Nephron (organoid): Measurements from ENCODE around the gene NEMP2.

Source experiments
- H3K27ac Mint-ChIP-seq, 3 experiments: 2 replicates each; pipeline ENCODE4 v1.8.0; 2020; ENCODE audit warnings: mixed read lengths in 3 of 3, mild to moderate bottlenecking in 2 of 3, moderate library complexity in 1 of 3
- H3K27me3 Mint-ChIP-seq: 2 replicates; pipeline ENCODE4 v1.8.0; 2021; ENCODE audit warnings: low read depth, mild to moderate bottlenecking, moderate library complexity, mixed read lengths
- H3K36me3 Mint-ChIP-seq: 2 replicates; pipeline ENCODE4 v1.8.0; 2020; ENCODE audit warnings: low read depth, mixed read lengths
- H3K4me1 Mint-ChIP-seq: 2 replicates; pipeline ENCODE4 v1.8.0; 2020; ENCODE audit warnings: mixed read lengths
- H3K4me3 Mint-ChIP-seq, 3 experiments: 2 replicates each; pipeline ENCODE4 v1.8.0; 2020; ENCODE audit warnings: mild to moderate bottlenecking in 3 of 3, mixed read lengths in 3 of 3, moderate library complexity in 2 of 3
- H3K9me3 Mint-ChIP-seq: 2 replicates; pipeline ENCODE4 v1.8.0; 2020; ENCODE audit warnings: mixed read lengths
- CTCF ChIP-seq, 3 experiments: fragments of 200-600 bp; sonication (generic); IDR thresholded peaks; one replicate each; pipeline ENCODE4 v1.5.0; 2021; ENCODE audit warnings: antibody characterized with exemption in 3 of 3; ENCODE audit not compliant: unreplicated experiment in 3 of 3

The NEMP2 gene

DNA sequence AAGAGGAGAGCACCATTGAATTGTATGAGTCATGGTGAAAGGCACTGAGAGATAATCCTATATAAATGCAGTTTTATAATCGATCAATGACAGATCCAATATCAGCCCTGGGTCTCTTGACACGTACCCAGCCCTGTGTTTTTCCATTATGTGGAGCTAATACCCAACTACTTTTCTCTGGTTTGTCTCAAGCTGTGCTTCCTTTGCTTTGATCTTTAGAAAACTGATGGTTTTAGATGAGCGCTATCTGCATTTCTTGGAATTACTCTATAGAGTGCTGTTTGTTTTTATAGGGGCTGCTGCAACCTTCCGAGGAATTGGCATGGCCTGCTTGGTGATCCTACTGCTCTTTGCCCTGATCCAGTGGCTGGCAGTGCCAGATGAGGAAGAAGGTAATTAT, 45.0 kb downstream of the NEMP2 start:
- Mint-ChIP-seq H3K27ac (no peak overlapping the region), H3K4me3 (no peak overlapping the region), H3K27me3 (no peaks in the 10 kb centered on the region), H3K36me3 (peaks cover 47% of the 10 kb centered on the region), H3K9me3 (peaks cover 22% of the 10 kb centered on the region), H3K4me1 (no peaks in the 10 kb centered on the region)
- no peak for TF ChIP-seq CTCF (IDR thresholded peaks at IDR 0.05; ENCODE audit: unreplicated experiment in 3 of 3)

DNA sequence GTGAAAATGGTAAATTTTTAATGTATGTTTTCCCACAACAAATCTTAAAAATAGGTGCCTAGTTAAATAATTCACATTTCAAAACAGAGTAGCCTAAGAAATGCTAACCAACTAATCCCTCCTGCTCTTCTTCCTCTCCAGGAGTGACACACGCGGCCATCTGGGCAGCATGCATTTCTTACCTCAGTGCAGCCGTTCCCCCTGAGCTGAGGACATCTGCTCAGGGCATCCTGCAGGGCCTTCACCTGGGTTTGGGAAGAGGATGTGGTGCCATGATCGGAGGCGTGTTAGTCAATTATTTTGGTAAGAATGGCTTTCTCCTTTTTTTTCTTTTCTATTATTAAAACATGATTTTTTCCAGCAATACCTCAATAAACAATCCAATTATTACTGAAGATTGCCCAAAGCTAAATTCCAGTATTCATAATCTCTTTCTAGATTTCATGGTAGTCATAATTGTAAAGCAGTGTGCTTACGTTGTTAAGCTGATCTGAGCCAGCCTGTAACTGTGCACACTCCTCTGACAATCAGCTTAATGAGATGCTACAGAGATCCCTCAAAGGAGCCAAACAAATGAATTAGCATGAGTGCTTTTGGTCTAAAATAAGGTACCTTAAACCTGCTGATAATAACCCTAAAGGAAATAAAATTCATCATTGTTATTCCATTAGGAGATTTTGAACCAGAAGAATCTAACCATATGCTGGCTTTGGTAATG, 45.8 kb downstream of the NEMP2 start:
- Mint-ChIP-seq H3K27ac (no peak overlapping the region), H3K4me3 (no peak overlapping the region), H3K36me3 (peaks cover 39% of the 10 kb centered on the region), H3K9me3 (peaks cover 19% of the 10 kb centered on the region), H3K4me1 (no peaks in the 10 kb centered on the region), H3K27me3 (no peaks in the 10 kb centered on the region)
- TF ChIP-seq CTCF (IDR thresholded peaks at IDR 0.05; ENCODE audit: unreplicated experiment in 3 of 3), result no peak

DNA sequence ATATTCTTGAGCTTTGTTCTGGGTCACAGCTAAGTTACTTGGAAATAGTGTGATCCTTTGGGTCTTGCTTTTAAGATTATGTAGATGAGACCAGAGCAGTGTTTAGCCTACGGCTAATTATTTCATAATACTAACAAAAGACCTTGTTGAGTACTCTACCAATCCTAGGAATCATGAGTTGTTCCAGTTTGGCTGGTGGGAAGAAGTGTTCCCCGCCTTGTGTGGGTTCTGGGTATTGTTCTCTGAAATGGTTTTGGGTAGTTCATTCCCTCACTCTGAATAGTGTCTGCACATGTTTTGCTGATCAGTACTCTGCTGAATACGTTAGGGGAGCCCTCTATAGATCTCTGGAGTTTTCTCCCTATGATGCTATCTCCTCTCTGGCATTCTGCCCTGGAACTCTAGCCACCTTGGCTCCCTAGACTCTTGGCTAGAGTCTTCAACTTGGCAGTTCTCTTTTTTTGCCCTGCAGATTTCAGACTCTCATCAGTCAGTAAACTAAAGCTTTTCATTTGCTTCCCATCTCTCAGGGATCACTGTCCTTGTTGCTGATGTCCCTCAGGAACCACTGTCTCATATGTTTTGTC, 48.4 kb downstream of the NEMP2 start:
- Mint-ChIP-seq H3K27ac (peak overlapping the region in 1 of 3 experiments; percentile 9), H3K27me3 (no peaks in the 10 kb centered on the region), H3K36me3 (peaks cover 15% of the 10 kb centered on the region), H3K4me3 (no peak overlapping the region), H3K9me3 (no peaks in the 10 kb centered on the region), H3K4me1 (peaks cover 7% of the 10 kb centered on the region)
- TF ChIP-seq CTCF (IDR thresholded peaks at IDR 0.05; ENCODE audit: unreplicated experiment in 3 of 3), result no peak

DNA sequence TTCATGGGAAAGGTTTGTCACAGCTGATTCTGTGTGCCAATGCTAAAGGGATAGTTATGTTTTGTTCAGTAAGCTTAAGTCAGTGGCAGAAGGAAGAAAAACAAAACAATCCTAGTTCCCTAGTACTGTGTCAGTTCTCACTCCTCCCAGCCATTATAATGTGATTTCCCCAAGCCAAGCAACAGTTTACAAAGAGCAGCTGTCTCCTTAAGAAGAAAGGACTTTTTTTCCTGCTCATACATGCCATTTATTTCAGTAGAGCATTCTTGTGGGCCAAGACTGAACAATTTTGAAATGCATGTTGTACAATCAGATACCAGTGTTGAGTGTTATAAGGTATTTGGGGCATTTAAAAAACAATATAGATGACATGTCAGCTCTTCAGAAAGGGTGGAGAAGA, 52.1 kb downstream of the NEMP2 start:
- Mint-ChIP-seq H3K4me3 (no peak overlapping the region), H3K36me3 (no peaks in the 10 kb centered on the region), H3K9me3 (no peaks in the 10 kb centered on the region), H3K27me3 (no peaks in the 10 kb centered on the region), H3K4me1 (peaks cover 12% of the 10 kb centered on the region), H3K27ac (peak overlapping the region; percentile 2 to 58 (median 13))
- no peak for TF ChIP-seq CTCF (IDR thresholded peaks at IDR 0.05; ENCODE audit: unreplicated experiment in 3 of 3)

DNA sequence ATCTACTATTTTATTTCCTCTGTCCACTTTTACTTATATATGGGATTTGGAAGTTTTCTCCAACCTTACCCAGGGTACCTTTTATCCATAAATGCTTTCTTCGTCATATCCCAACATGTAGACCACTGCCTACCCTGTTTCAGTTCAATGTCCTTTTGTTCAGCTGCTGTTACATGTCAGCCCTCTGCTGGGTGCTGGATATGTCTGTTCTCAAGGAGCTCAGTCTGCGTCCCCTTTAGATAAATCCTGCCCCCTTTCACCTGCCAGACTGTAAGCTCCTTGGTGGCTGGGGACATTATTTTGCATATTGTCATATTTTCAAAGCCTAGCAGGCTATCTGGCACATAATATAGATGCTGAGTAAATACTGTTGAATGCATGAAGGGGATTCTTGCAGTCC, 53.2 kb downstream of the NEMP2 start:
- peaks cover 14% of the 10 kb centered on the region for H3K4me1 Mint-ChIP-seq
- no peaks in the 10 kb centered on the region for H3K9me3 Mint-ChIP-seq
- no peaks in the 10 kb centered on the region for H3K27me3 Mint-ChIP-seq
- no peaks in the 10 kb centered on the region for H3K36me3 Mint-ChIP-seq
- no peak overlapping the region for H3K4me3 Mint-ChIP-seq
- no peak overlapping the region for H3K27ac Mint-ChIP-seq
- no peak for TF ChIP-seq CTCF (IDR thresholded peaks at IDR 0.05; ENCODE audit: unreplicated experiment in 3 of 3)
